Skeletal muscle satellite cell (primary cell): Measurements from ENCODE around the gene SIGLEC8.
"Not testable (repeated sequence)": the region's sequence is repeated elsewhere in the genome, so short reads cannot be mapped to it uniquely, and the experiment has no call there.

Experiments
- H3K27me3 ChIP-seq: 2 replicates; pipeline ENCODE4 v1.7.0; 2013; ENCODE audit warnings: low read length; ENCODE audit not compliant: control insufficient read depth, insufficient read depth
- H3K36me3 ChIP-seq: 2 replicates; pipeline ENCODE4 v1.7.0; 2013; ENCODE audit warnings: mild to moderate bottlenecking, control low read depth, low read length; ENCODE audit not compliant: insufficient read depth
- H3K4me1 ChIP-seq: 2 replicates; pipeline ENCODE4 v1.7.0; 2013; ENCODE audit warnings: low read length; ENCODE audit not compliant: control insufficient read depth, insufficient read depth
- H3K4me2 ChIP-seq: 2 replicates; pipeline ENCODE4 v1.7.0; 2013; ENCODE audit warnings: mild to moderate bottlenecking, low read length
- H3K4me3 ChIP-seq: 2 replicates; pipeline ENCODE4 v1.7.0; 2013; ENCODE audit warnings: low read length
- H3K9ac ChIP-seq: 2 replicates; pipeline ENCODE4 v1.7.0; 2013; ENCODE audit warnings: mild to moderate bottlenecking, low read depth, low read length, moderate library complexity
- H3K9me3 ChIP-seq: replicated peaks from 2 replicates; pipeline ENCODE4 v1.7.0; 2013; ENCODE audit warnings: mild to moderate bottlenecking, control low read depth, low read length

The SIGLEC8 gene

GRCh38 chr19:51440052-51440451 lies 18.2 kb downstream of the SIGLEC8 start:
- no peak overlapping the region for H3K4me3 ChIP-seq

GRCh38 chr19:51439021-51439465 lies 19.2 kb downstream of the SIGLEC8 start:
- Histone ChIP-seq H3K4me1 (no peaks in the 10 kb centered on the region), H3K4me3 (no peak overlapping the region), H3K36me3 (no peaks in the 10 kb centered on the region), H3K9ac (no peak overlapping the region), H3K9me3 (no peaks in the 10 kb centered on the region), H3K4me2 (no peak overlapping the region), H3K27me3 (no peaks in the 10 kb centered on the region)

More at GRCh38 chr19:51440052-51440451, 18.2 kb downstream of the SIGLEC8 start:
- Histone ChIP-seq H3K27me3 (no peaks in the 10 kb centered on the region), H3K9me3 (no peaks in the 10 kb centered on the region), H3K36me3 (no peaks in the 10 kb centered on the region), H3K4me2 (no peak overlapping the region), H3K9ac (no peak overlapping the region), H3K4me1 (no peaks in the 10 kb centered on the region)

- Histone ChIP-seq H3K4me3 (no peak overlapping the region), H3K9me3 (no peaks in the 10 kb centered on the region), H3K36me3 (no peaks in the 10 kb centered on the region), H3K9ac (no peak overlapping the region), H3K4me1 (no peaks in the 10 kb centered on the region), H3K4me2 (no peak overlapping the region), H3K27me3 (no peaks in the 10 kb centered on the region)
Measured at GRCh38 chr19:51434456-51434855, 23.8 kb downstream of the SIGLEC8 start.

DNA sequence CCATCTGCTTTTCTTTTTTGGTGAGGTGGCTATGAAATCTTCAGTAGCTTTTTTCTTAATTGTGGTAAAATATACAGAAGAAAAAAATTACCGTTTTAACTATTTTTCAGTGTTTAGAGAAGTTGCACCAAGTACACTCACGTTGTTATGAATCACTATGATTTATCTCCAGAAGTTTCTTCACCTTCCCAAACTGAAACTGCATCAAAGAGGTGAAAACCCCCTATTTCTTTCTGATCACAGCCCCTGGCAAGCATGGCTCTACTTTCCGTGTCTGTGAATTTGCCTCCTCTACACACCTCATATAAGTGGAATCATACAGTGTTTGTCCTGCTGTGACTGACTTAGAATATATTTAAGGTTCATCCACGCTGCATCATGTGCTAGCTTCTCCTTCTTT lies 25.2 kb downstream of the SIGLEC8 start:
- Histone ChIP-seq H3K4me3 (no peak overlapping the region), H3K9me3 (no peaks in the 10 kb centered on the region), H3K4me2 (no peak overlapping the region), H3K9ac (no peak overlapping the region), H3K36me3 (no peaks in the 10 kb centered on the region), H3K4me1 (no peaks in the 10 kb centered on the region), H3K27me3 (no peaks in the 10 kb centered on the region)

DNA sequence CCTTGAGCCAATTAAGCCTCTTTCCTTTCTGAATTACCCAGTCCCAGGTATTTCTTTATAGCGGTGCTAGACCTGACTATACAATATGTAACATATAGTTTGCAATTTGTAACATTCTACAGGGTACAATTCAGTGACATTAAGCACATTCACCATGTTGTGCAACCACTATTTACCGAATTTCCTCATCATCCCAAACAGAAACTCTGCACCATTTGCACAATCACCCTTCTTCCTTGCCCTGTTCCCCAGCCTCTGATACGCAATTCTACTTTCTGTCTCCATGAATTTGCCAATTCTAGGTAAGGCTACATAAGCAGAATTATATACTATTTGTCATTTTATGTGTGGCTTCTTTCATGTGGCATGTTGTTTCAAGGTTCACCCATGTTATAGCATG lies 27.1 kb downstream of the SIGLEC8 start:
- Histone ChIP-seq H3K36me3 (no peaks in the 10 kb centered on the region), H3K9ac (no peak overlapping the region), H3K4me3 (no peak overlapping the region), H3K9me3 (no peaks in the 10 kb centered on the region), H3K27me3 (no peaks in the 10 kb centered on the region), H3K4me2 (no peak overlapping the region), H3K4me1 (no peaks in the 10 kb centered on the region)

GRCh38 chr19:51430221-51430620 lies 28.0 kb downstream of the SIGLEC8 start:
- Histone ChIP-seq H3K9me3 (no peaks in the 10 kb centered on the region), H3K4me3 (no peak overlapping the region), H3K9ac (no peak overlapping the region), H3K4me1 (no peaks in the 10 kb centered on the region), H3K27me3 (no peaks in the 10 kb centered on the region), H3K36me3 (no peaks in the 10 kb centered on the region), H3K4me2 (no peak overlapping the region)

DNA sequence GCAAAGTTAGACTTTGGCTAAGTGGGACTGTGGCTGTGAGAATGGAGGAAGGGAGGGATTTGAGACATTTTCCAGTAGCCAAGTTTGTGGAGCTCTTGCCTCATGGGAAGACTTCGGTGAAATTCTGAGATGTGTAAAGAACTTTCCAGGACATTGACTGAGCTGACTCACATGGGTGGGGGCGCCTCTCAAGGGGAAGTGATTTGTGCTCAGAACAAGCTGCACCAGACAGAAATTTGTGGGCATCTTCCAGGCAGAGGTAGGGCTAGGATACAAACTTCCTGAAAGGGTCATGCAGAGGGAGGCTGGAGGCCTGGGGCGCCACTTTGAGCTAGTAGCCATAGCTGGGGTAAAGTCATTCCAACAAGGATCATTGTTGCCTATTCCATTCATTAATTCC lies 31.1 kb downstream of the SIGLEC8 start:
- Histone ChIP-seq H3K27me3 (no peaks in the 10 kb centered on the region), H3K9me3 (no peaks in the 10 kb centered on the region), H3K36me3 (no peaks in the 10 kb centered on the region), H3K4me3 (no peak overlapping the region), H3K4me1 (no peaks in the 10 kb centered on the region), H3K9ac (no peak overlapping the region), H3K4me2 (no peak overlapping the region)

DNA sequence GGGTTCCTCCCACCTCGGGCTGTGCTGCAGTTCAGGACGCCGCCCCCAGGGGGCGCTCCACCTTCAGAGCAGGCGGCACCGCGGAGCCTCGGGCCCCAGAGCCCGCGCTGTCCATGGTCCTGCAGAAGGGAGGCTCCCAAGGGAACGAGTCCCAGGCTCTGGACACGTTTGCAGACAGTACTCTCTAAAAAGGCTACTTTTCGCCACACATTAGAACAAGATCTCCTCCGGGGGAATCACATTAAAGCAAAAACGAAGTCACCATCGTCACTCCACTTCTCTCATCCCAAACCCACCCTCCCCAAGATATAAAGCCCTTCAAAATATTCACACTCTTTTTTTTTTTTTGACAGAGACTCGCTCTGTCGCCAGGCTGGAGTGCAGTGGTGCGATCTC lies 36.2 kb downstream of the SIGLEC8 start:
- Histone ChIP-seq H3K4me1 (no peaks in the 10 kb centered on the region), H3K4me2 (no peak overlapping the region), H3K36me3 (no peaks in the 10 kb centered on the region), H3K4me3 (no peak overlapping the region), H3K9ac (no peak overlapping the region), H3K9me3 (no peaks in the 10 kb centered on the region), H3K27me3 (no peaks in the 10 kb centered on the region)

GRCh38 chr19:51421229-51422052 lies 36.8 kb downstream of the SIGLEC8 start:
- Histone ChIP-seq H3K9me3 (no peaks in the 10 kb centered on the region), H3K9ac (no peak overlapping the region), H3K4me1 (no peaks in the 10 kb centered on the region), H3K4me3 (no peak overlapping the region), H3K27me3 (no peaks in the 10 kb centered on the region), H3K36me3 (no peaks in the 10 kb centered on the region), H3K4me2 (no peak overlapping the region)

DNA sequence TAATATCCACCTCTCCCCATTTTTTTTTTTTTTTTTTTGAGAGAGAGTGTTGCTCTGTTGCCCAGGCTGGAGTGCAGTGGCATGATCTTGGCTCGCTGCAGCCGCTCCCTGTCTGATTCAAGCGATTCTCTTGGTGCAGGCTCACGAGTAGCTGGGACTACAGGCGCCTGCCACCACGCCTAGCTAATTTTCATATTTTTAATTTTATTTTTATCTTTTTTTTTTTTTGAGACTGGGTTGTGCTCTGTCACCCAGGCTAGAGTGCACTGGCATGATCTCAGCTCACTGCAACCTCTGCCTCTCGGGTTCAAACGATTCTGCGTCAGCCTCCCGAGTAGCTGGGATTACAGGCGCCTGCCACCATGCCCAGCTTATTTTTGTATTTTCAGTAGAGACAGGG lies 37.7 kb downstream of the SIGLEC8 start:
- not testable (repeated sequence) for H3K4me2 ChIP-seq, H3K36me3 ChIP-seq, H3K9ac ChIP-seq, H3K4me3 ChIP-seq, H3K4me1 ChIP-seq, H3K9me3 ChIP-seq, H3K27me3 ChIP-seq

GRCh38 chr19:51418707-51419106 lies 39.5 kb downstream of the SIGLEC8 start:
- H3K4me3 ChIP-seq, result no peak overlapping the region
- no peaks in the 10 kb centered on the region for H3K36me3 ChIP-seq
- H3K27me3 ChIP-seq, result no peaks in the 10 kb centered on the region
- H3K9me3 ChIP-seq, result no peaks in the 10 kb centered on the region
- no peak overlapping the region for H3K4me2 ChIP-seq
- H3K9ac ChIP-seq, result no peak overlapping the region
- H3K4me1 ChIP-seq, result no peaks in the 10 kb centered on the region

GRCh38 chr19:51417810-51418157 lies 40.5 kb downstream of the SIGLEC8 start:
- no peak overlapping the region for H3K9ac ChIP-seq
- H3K27me3 ChIP-seq, result no peaks in the 10 kb centered on the region
- no peak overlapping the region for H3K4me3 ChIP-seq
- H3K4me2 ChIP-seq, result no peak overlapping the region
- H3K4me1 ChIP-seq, result no peaks in the 10 kb centered on the region
- H3K9me3 ChIP-seq, result no peaks in the 10 kb centered on the region
- no peaks in the 10 kb centered on the region for H3K36me3 ChIP-seq
